GF-D8 (cell line): Measurements from ENCODE around the gene CPNE6.
"Not testable (repeated sequence)": the region's sequence is repeated elsewhere in the genome, so short reads cannot be mapped to it uniquely, and the experiment has no call there.

ENCODE experiments used
- DNase-seq: peaks from one replicate; lab custom pipeline; 2025; lab: John Stamatoyannopoulos, UW

The CPNE6 gene

DNA sequence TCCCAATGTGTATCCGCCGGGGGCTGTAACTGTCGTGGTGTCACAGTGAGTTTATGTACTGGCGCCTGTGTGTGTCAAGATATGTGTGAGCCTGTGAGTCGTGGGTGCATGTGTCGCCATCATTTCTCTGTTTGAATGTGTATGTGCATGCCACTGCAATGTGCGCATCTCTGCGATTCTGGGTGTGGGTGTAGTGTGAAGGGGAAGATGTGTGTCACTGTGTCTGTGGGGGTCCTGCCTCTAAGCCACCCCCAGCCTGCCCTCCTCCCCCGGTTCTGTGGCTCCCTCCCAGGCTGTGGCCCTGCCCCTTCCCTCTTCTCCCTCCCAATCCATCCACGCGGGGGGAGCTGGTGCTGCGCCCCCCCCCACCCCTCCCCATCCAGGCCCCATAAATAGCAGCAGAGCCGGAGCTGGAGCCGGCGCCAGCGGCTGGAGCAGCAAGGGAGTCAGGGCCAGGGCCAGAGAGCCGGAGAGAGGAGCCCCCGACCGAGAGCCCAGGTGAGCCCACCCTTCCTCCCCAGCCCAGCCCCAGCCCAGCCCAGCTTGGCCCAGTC is at the start of gene CPNE6:
Gene CPNE6 (plus strand): TSS at position 419 of the 554 bp plus-strand sequence. CDS start 1,375 bp downstream, outside the sequence.
- no peak for DNase-seq

DNA sequence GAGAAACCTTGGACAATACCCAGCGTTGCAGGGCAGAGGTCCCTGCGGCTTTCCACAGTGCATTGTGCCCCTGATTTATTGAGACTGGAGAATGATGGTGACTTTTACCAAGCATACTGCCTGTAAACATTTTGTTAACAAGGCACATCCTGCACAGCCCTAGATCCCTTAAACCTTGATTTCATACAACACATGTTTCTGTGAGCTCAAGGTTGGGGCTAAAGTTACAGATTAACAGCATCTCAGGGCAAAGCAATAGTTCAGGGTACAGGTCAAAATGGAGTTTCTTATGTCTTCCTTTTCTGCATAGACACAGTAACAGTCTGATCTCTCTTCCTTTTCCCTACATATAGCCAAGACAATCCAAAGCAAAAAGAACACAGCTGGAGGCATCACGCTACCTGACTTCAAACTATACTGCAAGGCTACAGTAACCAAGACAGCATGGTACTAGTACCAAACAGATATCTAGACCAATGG is 46.4 kb upstream of the CPNE6 start:
- not testable (repeated sequence) for DNase-seq

DNA sequence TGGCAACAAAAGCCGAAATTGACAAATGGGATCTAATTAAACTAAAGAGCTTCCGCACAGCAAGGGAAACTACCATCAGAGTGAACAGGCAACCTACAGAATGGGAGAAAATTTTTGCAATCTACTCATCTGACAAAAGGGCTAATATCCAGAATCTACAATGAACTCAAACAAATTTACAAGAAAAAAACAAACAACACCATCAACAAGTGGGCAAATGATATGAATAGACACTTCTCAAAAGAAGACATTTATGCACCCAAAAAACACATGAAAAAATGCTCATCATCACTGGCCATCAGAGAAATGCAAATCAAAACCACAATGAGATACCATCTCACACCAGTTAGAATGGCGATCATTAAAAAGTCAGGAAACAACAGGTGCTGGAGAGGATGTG is 41.7 kb upstream of the CPNE6 start:
- not testable (repeated sequence) for DNase-seq

DNA sequence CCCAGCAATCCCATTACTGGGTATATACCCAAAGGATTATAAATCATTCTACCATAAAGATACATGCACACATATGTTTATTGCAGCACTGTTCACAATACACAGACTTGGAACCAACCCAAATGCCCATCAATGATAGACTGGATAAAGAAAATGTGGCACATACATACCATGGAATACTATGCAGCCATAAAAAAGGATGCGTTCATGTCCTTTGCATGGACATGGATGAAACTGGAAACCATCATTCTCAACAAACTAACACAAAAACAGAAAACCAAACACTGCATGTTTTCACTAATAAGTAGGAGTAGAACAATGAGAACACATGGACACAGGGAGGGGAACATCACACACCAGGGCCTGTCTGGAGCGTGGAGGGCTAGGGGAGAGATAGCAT is 40.0 kb upstream of the CPNE6 start:
- not testable (repeated sequence) for DNase-seq

DNA sequence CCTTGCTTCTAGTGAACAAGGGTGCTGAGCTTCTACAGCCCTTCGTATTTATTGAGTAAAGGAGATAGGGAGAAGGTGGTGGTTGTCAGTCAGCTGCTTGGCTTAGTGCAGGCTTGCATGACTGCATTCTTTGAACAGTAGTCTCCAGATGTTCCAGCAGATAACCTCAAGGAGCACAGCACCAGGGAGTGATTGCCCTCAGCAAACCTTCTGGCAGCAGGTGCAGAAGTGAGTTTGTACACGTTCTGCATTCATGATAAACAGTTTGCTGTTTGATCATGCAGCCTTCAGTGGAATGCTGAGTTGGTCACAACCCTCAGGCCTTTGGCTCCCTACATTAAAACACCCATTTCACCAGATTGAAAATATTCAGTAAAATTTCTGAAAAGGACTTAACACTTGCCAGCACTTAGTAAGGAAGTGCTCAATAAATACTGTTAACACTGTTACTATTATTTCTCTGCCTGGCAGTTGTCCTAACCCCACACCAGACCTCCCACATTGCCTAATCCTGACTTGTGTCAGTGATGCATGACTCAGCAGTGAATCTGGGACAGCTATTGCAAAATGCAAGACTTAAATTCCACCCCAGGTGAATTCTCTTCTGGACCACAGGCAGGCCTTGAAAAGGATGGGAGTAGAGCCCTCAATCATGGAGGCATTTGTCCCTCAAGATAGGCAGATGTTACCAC is 38.5 kb upstream of the CPNE6 start:
- peak; percentile 7 for DNase-seq

DNA sequence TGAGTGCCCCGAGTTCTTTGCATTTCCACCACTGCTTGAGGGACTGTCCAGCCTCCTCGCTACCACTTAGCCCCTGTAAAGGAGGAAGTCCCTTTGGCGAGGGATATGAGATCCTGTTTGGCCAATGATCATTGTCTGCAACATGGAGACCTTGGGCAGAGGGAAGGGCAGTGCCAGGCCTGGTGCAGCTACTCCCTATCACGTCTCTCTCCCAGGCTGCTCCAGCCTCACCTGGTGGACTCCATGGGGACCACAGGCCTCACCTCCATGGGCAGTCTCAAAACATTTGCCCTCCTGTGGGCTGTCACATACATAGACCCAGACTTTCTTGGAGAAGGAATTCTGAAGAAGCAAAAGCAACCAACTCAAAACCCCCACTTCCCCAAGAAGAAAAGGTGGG is 35.6 kb upstream of the CPNE6 start:
- DNase-seq, result not testable (repeated sequence)

DNA sequence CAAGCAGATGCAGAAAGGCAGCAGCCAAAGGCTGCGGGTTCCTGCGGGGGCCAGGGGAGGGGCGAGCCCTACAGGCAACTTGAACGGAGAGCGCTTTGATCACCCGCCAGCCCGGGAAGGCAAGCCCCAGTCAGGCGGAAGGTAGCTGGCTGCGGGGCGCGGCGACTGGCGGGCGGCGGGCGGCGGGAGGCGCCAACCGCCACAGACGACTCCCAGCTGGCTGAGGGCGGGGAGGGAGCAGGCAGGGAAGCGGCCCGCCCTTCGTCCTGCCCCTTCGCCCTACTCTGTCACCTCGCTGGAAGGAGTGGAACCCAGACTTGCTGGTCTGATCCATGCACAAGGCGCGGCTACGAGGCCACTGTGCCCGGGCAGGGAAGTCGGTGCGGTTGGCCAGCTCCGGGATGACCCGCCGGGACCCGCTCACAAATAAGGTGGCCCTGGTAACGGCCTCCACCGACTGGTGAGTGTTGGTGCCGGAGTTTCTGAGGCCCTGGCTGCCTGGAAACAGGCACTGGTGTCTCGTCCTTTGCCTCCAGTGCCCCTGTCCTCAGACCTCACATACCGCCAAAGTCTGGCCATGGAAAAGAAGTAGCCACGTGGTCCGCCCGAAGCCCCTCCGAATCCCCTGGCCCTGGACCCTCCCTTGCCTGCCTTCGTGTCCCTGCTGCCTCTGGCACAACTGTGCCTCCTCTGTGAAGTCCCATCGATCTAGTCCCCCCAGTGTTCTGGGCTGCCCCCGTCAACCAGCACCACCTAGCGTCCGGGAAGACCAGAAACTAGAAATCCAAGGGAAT is 35.0 kb upstream of the CPNE6 start:
- peak; percentile 37 for DNase-seq

DNA sequence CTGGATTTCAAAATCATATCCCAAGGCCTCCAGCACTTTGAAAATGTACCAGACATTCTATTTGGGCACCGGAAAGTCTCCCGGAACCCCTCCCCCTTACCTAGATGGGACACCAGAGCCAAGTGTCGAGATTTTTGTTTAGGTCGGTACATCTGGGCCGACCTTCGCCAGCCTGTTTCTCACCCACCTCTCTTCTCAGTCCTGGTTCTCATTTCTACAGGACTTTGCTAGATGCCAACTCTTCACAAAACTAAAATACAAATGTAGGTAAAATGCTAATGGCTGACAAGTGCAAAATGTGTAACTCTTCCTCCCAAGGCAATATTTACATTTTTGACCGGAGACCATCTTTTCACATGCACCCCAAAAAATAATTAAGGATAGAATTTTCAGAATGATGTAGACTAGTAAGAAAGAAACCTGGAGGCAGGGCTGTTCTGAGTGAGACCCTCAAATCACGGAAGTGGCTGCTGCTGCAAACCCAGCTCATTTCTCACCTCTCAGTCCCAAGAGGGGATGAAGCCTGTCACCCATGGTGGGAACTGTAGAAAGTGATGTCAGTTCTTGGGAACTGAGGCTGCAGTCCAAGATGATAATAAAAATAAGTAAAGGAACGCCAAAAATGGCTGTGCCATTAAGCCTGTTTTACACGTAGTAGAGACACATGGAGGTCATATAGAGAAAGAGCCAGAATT is 34.3 kb upstream of the CPNE6 start:
- not testable (repeated sequence) for DNase-seq

- no peak for DNase-seq
Observed at GRCh38 chr14:24037658-24038037, 33.7 kb upstream of the CPNE6 start.

GRCh38 chr14:24038686-24039085 is 32.7 kb upstream of the CPNE6 start:
- no peak for DNase-seq

GRCh38 chr14:24040692-24041091 is 30.7 kb upstream of the CPNE6 start:
- no peak for DNase-seq

GRCh38 chr14:24042746-24043145 is 28.6 kb upstream of the CPNE6 start:
- no peak for DNase-seq

- DNase-seq, result not testable (repeated sequence)
Observed at GRCh38 chr14:24049002-24049401, 22.4 kb upstream of the CPNE6 start.

DNA sequence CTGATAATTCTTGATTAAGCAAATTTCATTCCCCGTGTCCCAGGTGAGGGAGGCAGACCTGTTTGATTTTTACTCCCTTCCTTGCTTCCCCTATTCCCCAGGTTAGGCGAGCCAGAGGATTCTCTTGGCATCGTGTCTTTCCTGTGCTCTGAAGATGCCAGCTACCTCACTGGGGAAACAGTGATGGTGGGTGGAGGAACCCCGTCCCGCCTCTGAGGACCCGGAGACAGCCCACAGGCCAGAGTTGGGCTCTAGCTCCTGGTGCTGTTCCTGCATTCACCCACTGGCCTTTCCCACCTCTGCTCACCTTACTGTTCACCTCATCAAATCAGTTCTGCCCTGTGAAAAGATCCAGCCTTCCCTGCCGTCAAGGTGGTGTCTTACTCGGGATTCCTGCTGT is 20.6 kb upstream of the CPNE6 start:
- DNase-seq, result not testable (repeated sequence)

- DNase-seq, result no peak
Observed at GRCh38 chr14:24051176-24051788, 20.1 kb upstream of the CPNE6 start.

GRCh38 chr14:24051789-24052655 is 19.3 kb upstream of the CPNE6 start, which contains the start of gene CARMIL3:
Gene CARMIL3 (plus strand): TSS chr14:24052009. CDS start chr14:24052154, 145 bp downstream.
- no peak for DNase-seq

- no peak for DNase-seq
Observed at GRCh38 chr14:24052656-24053547, 18.5 kb upstream of the CPNE6 start.

GRCh38 chr14:24053548-24054323 is 17.6 kb upstream of the CPNE6 start:
- no peak for DNase-seq

- DNase-seq, result no peak
Observed at GRCh38 chr14:24054324-24054641, 17.1 kb upstream of the CPNE6 start.
